CD4-positive, alpha-beta memory T cell (primary cell): ENCODE data around the gene MYO9B. TPM values are rescaled to one million over a fixed set of nuclear protein-coding genes. Genes with fewer than 3 reads are reported as not detected.
A peak's percentile ranks its signal among the peaks of the same experiment; 100 is the strongest.
"Not testable (repeated sequence)": the region's sequence is repeated elsewhere in the genome, so short reads cannot be mapped to it uniquely, and the experiment has no call there.

Experiments used
- CTCF ChIA-PET: fragments of 350-600 bp; sonication (Branson Sonifier 250); formaldehyde crosslinking; loops from one replicate; lab custom pipeline; 2021; ENCODE audit warnings: inconsistent platforms; ENCODE audit not compliant: partially characterized antibody; lab: Charles Lee
- POLR2A ChIA-PET: fragments of 350-600 bp; sonication (Branson Sonifier 250); formaldehyde crosslinking; loops from one replicate; lab custom pipeline; 2021; ENCODE audit not compliant: partially characterized antibody; lab: Charles Lee
- DNase-seq, 5 donors: peaks; one replicate each; pipeline versions ENCODE4 v3.0.0 to v3.0.0-alpha.2; 2020 to 2022; ENCODE audit warnings: mixed read lengths in 1 of 5
- H3K27ac ChIP-seq: one replicate; pipeline ENCODE4 v1.7.0; 2013; ENCODE audit warnings: low read depth, low read length
- H3K27me3 ChIP-seq: 2 replicates; pipeline ENCODE4 v1.7.0; 2013; ENCODE audit warnings: mild to moderate bottlenecking, low read length, moderate library complexity; ENCODE audit not compliant: insufficient read depth
- H3K36me3 ChIP-seq: 2 replicates; pipeline ENCODE4 v1.7.0; 2013; ENCODE audit warnings: mild to moderate bottlenecking, low read length, moderate library complexity; ENCODE audit not compliant: insufficient read depth
- H3K4me1 ChIP-seq: 2 replicates; pipeline ENCODE4 v1.7.0; 2013; ENCODE audit warnings: mild to moderate bottlenecking, low read length, moderate library complexity; ENCODE audit not compliant: insufficient read depth
- H3K4me3 ChIP-seq, 2 donors: one replicate each; pipeline ENCODE4 v1.7.0; 2013; ENCODE audit warnings: low read length in 2 of 2, mild to moderate bottlenecking in 1 of 2
- H3K9me3 ChIP-seq, 2 donors: one replicate each; pipeline ENCODE4 v1.7.0; 2013; ENCODE audit warnings: low read length in 2 of 2, control low read depth in 1 of 2; ENCODE audit not compliant: control insufficient read depth in 1 of 2
- H3K27ac Mint-ChIP-seq, 7 donors: one replicate each; pipeline ENCODE4 v1.8.0; 2020 to 2021; ENCODE audit warnings: mixed read lengths in 7 of 7, mild to moderate bottlenecking in 6 of 7, inconsistent platforms in 3 of 7, moderate library complexity in 3 of 7
- H3K27me3 Mint-ChIP-seq, 2 donors: one replicate each; pipeline ENCODE4 v1.8.0; 2020 to 2021; ENCODE audit warnings: mixed read lengths in 2 of 2
- H3K36me3 Mint-ChIP-seq, 2 donors: one replicate each; pipeline ENCODE4 v1.8.0; 2020 to 2021; ENCODE audit warnings: mixed read lengths in 2 of 2, inconsistent platforms in 1 of 2, mild to moderate bottlenecking in 1 of 2
- H3K4me1 Mint-ChIP-seq, 4 donors: one replicate each; pipeline ENCODE4 v1.8.0; 2020 to 2021; ENCODE audit warnings: mixed read lengths in 4 of 4, mild to moderate bottlenecking in 1 of 4
- H3K4me3 Mint-ChIP-seq, 8 donors: one replicate each; pipeline ENCODE4 v1.8.0; 2020 to 2021; ENCODE audit warnings: mixed read lengths in 8 of 8, mild to moderate bottlenecking in 7 of 8, moderate library complexity in 6 of 8, inconsistent platforms in 3 of 8
- H3K9me3 Mint-ChIP-seq, 8 donors: one replicate each; pipeline ENCODE4 v1.8.0; 2020 to 2021; ENCODE audit warnings: mixed read lengths in 8 of 8, mild to moderate bottlenecking in 5 of 8, inconsistent platforms in 3 of 8, moderate library complexity in 1 of 8
- intact Hi-C: fragments of 100-400 bp; cut with micrococcal nuclease; formaldehyde crosslinking; loops from one replicate; pipeline ENCODE4 v1.15.1; 2023
- polyA plus RNA-seq, 2 donors: library from polyadenylated mRNA; unstranded; fragments of 300-500 nt; fragmentation: Illumina TruSeq; gene quantifications; one replicate each; pipeline ENCODE4 v1.2.3, GENCODE V29; 2021
- total RNA-seq, 2 experiments: library from RNA; stranded (reverse); gene quantifications; one replicate each; pipeline ENCODE4 v1.2.3, GENCODE V29; 2021

The MYO9B gene
- total and polyA plus RNA-seq, 4 experiments from 2014 or later = 1.3 to 181 (median 101) TPM

- H3K27me3 Mint-ChIP-seq = no peaks in the 10 kb centered on the region
- no peak for DNase-seq
- H3K4me1 Mint-ChIP-seq = peaks cover 15 to 56% (median 36%) of the 10 kb centered on the region in 4 donors
- no peaks in the 10 kb centered on the region for H3K9me3 Mint-ChIP-seq
- CTCF ChIA-PET = no interaction called here
- peaks cover 18% of the 10 kb centered on the region for H3K36me3 ChIP-seq
- peaks cover 3% of the 10 kb centered on the region for H3K4me1 ChIP-seq
- H3K9me3 ChIP-seq = no peaks in the 10 kb centered on the region
- POLR2A ChIA-PET = no interaction called here
- H3K4me3 ChIP-seq = no peak overlapping the region
- H3K27ac ChIP-seq = no peak overlapping the region
- peaks cover 20 to 32% of the 10 kb centered on the region in 2 donors for H3K36me3 Mint-ChIP-seq
- no peak overlapping the region for H3K4me3 Mint-ChIP-seq
- H3K27me3 ChIP-seq = no peaks in the 10 kb centered on the region
- intact Hi-C loops = no loop called here
- H3K27ac Mint-ChIP-seq = peak overlapping the region in 4 of 7 donors; percentile 10 to 70 (median 33)
Observed at GRCh38 chr19:17097593-17098126, 22.1 kb downstream of the MYO9B start.

GRCh38 chr19:17098326-17098725, 22.7 kb downstream of the MYO9B start:
- Mint-ChIP-seq H3K27me3 (no peaks in the 10 kb centered on the region), H3K36me3 (peaks cover 26 to 35% of the 10 kb centered on the region in 2 donors), H3K27ac (peak overlapping the region in 3 of 7 donors; percentile 15 to 78 (median 43)), H3K9me3 (peaks cover 0 to 4% (median 0%) of the 10 kb centered on the region in 8 donors), H3K4me1 (peaks cover 14 to 60% (median 38%) of the 10 kb centered on the region in 4 donors), H3K4me3 (no peak overlapping the region)
- H3K27ac ChIP-seq = no peak overlapping the region
- H3K4me1 ChIP-seq = no peaks in the 10 kb centered on the region
- intact Hi-C loops = no loop called here
- H3K27me3 ChIP-seq = no peaks in the 10 kb centered on the region
- DNase-seq = no peak
- H3K36me3 ChIP-seq = peaks cover 23% of the 10 kb centered on the region
- ChIA-PET POLR2A (no interaction called here), CTCF (no interaction called here)
- H3K9me3 ChIP-seq = peaks cover 0 to 5% of the 10 kb centered on the region in 2 donors
- no peak overlapping the region for H3K4me3 ChIP-seq

GRCh38 chr19:17101686-17102628, 26.4 kb downstream of the MYO9B start:
- H3K27ac ChIP-seq = no peak overlapping the region
- peaks cover 0 to 4% (median 0%) of the 10 kb centered on the region in 8 donors for H3K9me3 Mint-ChIP-seq
- H3K36me3 Mint-ChIP-seq = peaks cover 33 to 50% of the 10 kb centered on the region in 2 donors
- H3K4me1 Mint-ChIP-seq = peaks cover 6 to 44% (median 35%) of the 10 kb centered on the region in 4 donors
- H3K27me3 Mint-ChIP-seq = no peaks in the 10 kb centered on the region
- H3K27me3 ChIP-seq = no peaks in the 10 kb centered on the region
- DNase-seq = no peak
- intact Hi-C loops = no loop called here
- peaks cover 39% of the 10 kb centered on the region for H3K36me3 ChIP-seq
- H3K9me3 ChIP-seq = peaks cover 0 to 5% of the 10 kb centered on the region in 2 donors
- H3K4me3 Mint-ChIP-seq = no peak overlapping the region
- no peak overlapping the region for H3K4me3 ChIP-seq
- peak overlapping the region in 2 of 7 donors; percentile 10 to 21 for H3K27ac Mint-ChIP-seq
- ChIA-PET POLR2A (interaction anchor here (0.6 kb wide), 1 partner anchor 23 kb away, joined by 3 read pairs; no protein-coding TSS in a partner anchor), CTCF (no interaction called here)
- peaks cover 5% of the 10 kb centered on the region for H3K4me1 ChIP-seq

- Histone ChIP-seq H3K36me3 (peaks cover 47% of the 10 kb centered on the region), H3K4me1 (peaks cover 5% of the 10 kb centered on the region), H3K4me3 (no peak overlapping the region), H3K9me3 (peaks cover 0 to 5% of the 10 kb centered on the region in 2 donors), H3K27ac (no peak overlapping the region), H3K27me3 (no peaks in the 10 kb centered on the region)
- Mint-ChIP-seq H3K27me3 (no peaks in the 10 kb centered on the region), H3K36me3 (peaks cover 33 to 59% of the 10 kb centered on the region in 2 donors), H3K4me3 (no peak overlapping the region), H3K4me1 (peaks cover 9 to 45% (median 32%) of the 10 kb centered on the region in 4 donors), H3K9me3 (peaks cover 0 to 4% (median 0%) of the 10 kb centered on the region in 8 donors), H3K27ac (peak overlapping the region in 5 of 7 donors; percentile 48 to 87 (median 67))
- intact Hi-C loops = no loop called here
- POLR2A ChIA-PET = no interaction called here
- no peak for DNase-seq
- CTCF ChIA-PET = interaction anchor here (0.7 kb wide), 1 partner anchor 21 kb away, joined by 3 read pairs; no protein-coding TSS in a partner anchor
Observed at GRCh38 chr19:17103177-17103576, 27.6 kb downstream of the MYO9B start.

- Histone ChIP-seq H3K27ac (no peak overlapping the region), H3K36me3 (peaks cover 47% of the 10 kb centered on the region), H3K4me3 (no peak overlapping the region), H3K4me1 (peaks cover 5% of the 10 kb centered on the region), H3K9me3 (peaks cover 0 to 5% of the 10 kb centered on the region in 2 donors), H3K27me3 (no peaks in the 10 kb centered on the region)
- ChIA-PET POLR2A (no interaction called here), CTCF (no interaction called here)
- Mint-ChIP-seq H3K27me3 (no peaks in the 10 kb centered on the region), H3K27ac (peak overlapping the region in 3 of 7 donors; percentile 54 to 78 (median 72)), H3K4me1 (peaks cover 8 to 40% (median 27%) of the 10 kb centered on the region in 4 donors), H3K36me3 (peaks cover 29 to 64% of the 10 kb centered on the region in 2 donors), H3K9me3 (peaks cover 0 to 4% (median 0%) of the 10 kb centered on the region in 8 donors), H3K4me3 (no peak overlapping the region)
- intact Hi-C loops = no loop called here
- DNase-seq = no peak
Observed at GRCh38 chr19:17104679-17105078, 29.1 kb downstream of the MYO9B start.

- H3K27ac ChIP-seq = no peak overlapping the region
- H3K27me3 ChIP-seq = no peaks in the 10 kb centered on the region
- Mint-ChIP-seq H3K4me3 (no peak overlapping the region), H3K27me3 (no peaks in the 10 kb centered on the region), H3K4me1 (peaks cover 9 to 44% (median 28%) of the 10 kb centered on the region in 4 donors), H3K9me3 (peaks cover 0 to 4% (median 0%) of the 10 kb centered on the region in 8 donors), H3K27ac (peak overlapping the region in 2 of 7 donors; percentile 23 to 78), H3K36me3 (peaks cover 30 to 67% of the 10 kb centered on the region in 2 donors)
- H3K9me3 ChIP-seq = peaks cover 0 to 5% of the 10 kb centered on the region in 2 donors
- no peak overlapping the region for H3K4me3 ChIP-seq
- no peak for DNase-seq
- POLR2A ChIA-PET = interaction anchor here (0.6 to 1.3 kb wide), 2 partner anchors 20 to 59 kb away, joined by 3 to 4 read pairs; no protein-coding TSS in a partner anchor
- peaks cover 5% of the 10 kb centered on the region for H3K4me1 ChIP-seq
- CTCF ChIA-PET = no interaction called here
- intact Hi-C loops = no loop called here
- H3K36me3 ChIP-seq = peaks cover 47% of the 10 kb centered on the region
Observed at GRCh38 chr19:17105556-17105955, 30.0 kb downstream of the MYO9B start.

GRCh38 chr19:17106964-17107363, 31.4 kb downstream of the MYO9B start:
- CTCF ChIA-PET = interaction anchor here (0.6 kb wide), 1 partner anchor 10 kb away, joined by 3 read pairs; no protein-coding TSS in a partner anchor
- H3K27ac Mint-ChIP-seq, H3K4me1 ChIP-seq, intact Hi-C loops, H3K9me3 ChIP-seq, H3K27ac ChIP-seq, H3K27me3 ChIP-seq, H3K4me3 Mint-ChIP-seq, H3K27me3 Mint-ChIP-seq, POLR2A ChIA-PET, H3K9me3 Mint-ChIP-seq, DNase-seq, H3K4me3 ChIP-seq: not testable (repeated sequence)
- Mint-ChIP-seq H3K4me1 (peaks cover 12 to 43% (median 29%) of the 10 kb centered on the region in 4 donors), H3K36me3 (peaks cover 28 to 74% of the 10 kb centered on the region in 2 donors)
- peaks cover 44% of the 10 kb centered on the region for H3K36me3 ChIP-seq
